ENCODE results near the gene COL10A1. TPM values are rescaled to one million over a fixed set of nuclear protein-coding genes. Genes with fewer than 3 reads are reported as not detected.

Gene COL10A1
- polyA plus RNA-seq, 1 donor from 2014 or later = not detected

GRCh38 chr6:116105247-116105646 is 20.7 kb downstream of the COL10A1 start (continued):
- TF ChIP-seq CTCF (IDR thresholded peaks at IDR 0.05; ENCODE audit: poor library complexity, severe bottlenecking) = no peak
- TF ChIP-seq MXI1 (conservative IDR thresholded peaks at IDR 0.05; ENCODE audit: poor library complexity, severe bottlenecking) = no peak

- H3K36me3 ChIP-seq (ENCODE audit: insufficient read depth, low read length) = no peaks in the 10 kb centered on the region
- H3K9me2 ChIP-seq (ENCODE audit: insufficient read depth, low read length) = no peaks in the 10 kb centered on the region
- no peak overlapping the region for H3K27ac ChIP-seq (ENCODE audit: low read length)
- no peaks in the 10 kb centered on the region for H3F3A ChIP-seq (ENCODE audit: insufficient read depth, low read length, poor library complexity, severe bottlenecking)
- TF ChIP-seq TAF1 (IDR thresholded peaks at IDR 0.05; ENCODE audit: low read depth) = no peak
- TF ChIP-seq RAD21 (conservative IDR thresholded peaks at IDR 0.05) = no peak
- no peak for TF ChIP-seq POLR2AphosphoS5 (IDR thresholded peaks at IDR 0.05)
- TF ChIP-seq EP300 (conservative IDR thresholded peaks at IDR 0.05; ENCODE audit: poor library complexity, severe bottlenecking) = no peak
- no peak for TF ChIP-seq MXI1 (conservative IDR thresholded peaks at IDR 0.05; ENCODE audit: poor library complexity, severe bottlenecking)
- no peak for TF ChIP-seq CTCF (IDR thresholded peaks at IDR 0.05; ENCODE audit: poor library complexity, severe bottlenecking)
- TF ChIP-seq EZH2 (IDR thresholded peaks at IDR 0.05; ENCODE audit: borderline replicate concordance, insufficient read depth, low read length, poor library complexity, severe bottlenecking) = no peak
- TF ChIP-seq REST (IDR thresholded peaks at IDR 0.05; ENCODE audit: borderline replicate concordance) = no peak
- TF ChIP-seq SMC3 (conservative IDR thresholded peaks at IDR 0.05; ENCODE audit: poor library complexity) = no peak
- no peaks in the 10 kb centered on the region for H4K20me1 ChIP-seq (ENCODE audit: insufficient read depth)
- H2AFZ ChIP-seq (ENCODE audit: low read depth, low read length) = no peak overlapping the region
- H3K27me3 ChIP-seq (ENCODE audit: insufficient read depth, low read depth, low read length) = no peaks in the 10 kb centered on the region
- H3K4me2 ChIP-seq (ENCODE audit: low read length) = no peak overlapping the region
- H3K9me3 ChIP-seq (ENCODE audit: low read length) = no peaks in the 10 kb centered on the region
- no peak overlapping the region for H3K4me3 ChIP-seq (ENCODE audit: low read length)
- H3K9ac ChIP-seq (ENCODE audit: low read length) = no peak overlapping the region
- H3K79me2 ChIP-seq (replicated peaks; ENCODE audit: insufficient read depth, low read length) = no peaks in the 10 kb centered on the region
Observed at GRCh38 chr6:116104636-116105035, 21.3 kb downstream of the COL10A1 start.

- Histone ChIP-seq H3K4me2 (ENCODE audit: low read length) (no peak overlapping the region), H2AFZ (ENCODE audit: low read depth, low read length) (no peak overlapping the region), H3K9me2 (ENCODE audit: insufficient read depth, low read length) (no peaks in the 10 kb centered on the region), H3K36me3 (ENCODE audit: insufficient read depth, low read length) (no peaks in the 10 kb centered on the region), H3F3A (ENCODE audit: insufficient read depth, low read length, poor library complexity, severe bottlenecking) (no peaks in the 10 kb centered on the region), H3K79me2 (replicated peaks; ENCODE audit: insufficient read depth, low read length) (no peaks in the 10 kb centered on the region), H3K27ac (ENCODE audit: low read length) (no peak overlapping the region), H3K4me3 (ENCODE audit: low read length) (no peak overlapping the region), H3K9me3 (ENCODE audit: low read length) (no peaks in the 10 kb centered on the region), H3K27me3 (ENCODE audit: insufficient read depth, low read depth, low read length) (no peaks in the 10 kb centered on the region), H4K20me1 (ENCODE audit: insufficient read depth) (no peaks in the 10 kb centered on the region), H3K9ac (ENCODE audit: low read length) (no peak overlapping the region)
- TF ChIP-seq SMC3 (conservative IDR thresholded peaks at IDR 0.05; ENCODE audit: poor library complexity) (no peak), TAF1 (IDR thresholded peaks at IDR 0.05; ENCODE audit: low read depth) (no peak), POLR2AphosphoS5 (IDR thresholded peaks at IDR 0.05) (no peak), EZH2 (IDR thresholded peaks at IDR 0.05; ENCODE audit: borderline replicate concordance, insufficient read depth, low read length, poor library complexity, severe bottlenecking) (no peak), CTCF (IDR thresholded peaks at IDR 0.05; ENCODE audit: poor library complexity, severe bottlenecking) (no peak), MXI1 (conservative IDR thresholded peaks at IDR 0.05; ENCODE audit: poor library complexity, severe bottlenecking) (no peak), RAD21 (conservative IDR thresholded peaks at IDR 0.05) (no peak), REST (IDR thresholded peaks at IDR 0.05; ENCODE audit: borderline replicate concordance) (no peak), EP300 (conservative IDR thresholded peaks at IDR 0.05; ENCODE audit: poor library complexity, severe bottlenecking) (no peak)
Observed at GRCh38 chr6:116102873-116103272, 23.1 kb downstream of the COL10A1 start.

Data from neural cell (in vitro differentiated cells).